Measurements from ENCODE around the gene ZIC5. TPM values are rescaled to one million over a fixed set of nuclear protein-coding genes. Genes with fewer than 3 reads are reported as not detected.

Gene ZIC5
- total RNA-seq, 4 donors from 2014 or later, result not detected

DNA sequence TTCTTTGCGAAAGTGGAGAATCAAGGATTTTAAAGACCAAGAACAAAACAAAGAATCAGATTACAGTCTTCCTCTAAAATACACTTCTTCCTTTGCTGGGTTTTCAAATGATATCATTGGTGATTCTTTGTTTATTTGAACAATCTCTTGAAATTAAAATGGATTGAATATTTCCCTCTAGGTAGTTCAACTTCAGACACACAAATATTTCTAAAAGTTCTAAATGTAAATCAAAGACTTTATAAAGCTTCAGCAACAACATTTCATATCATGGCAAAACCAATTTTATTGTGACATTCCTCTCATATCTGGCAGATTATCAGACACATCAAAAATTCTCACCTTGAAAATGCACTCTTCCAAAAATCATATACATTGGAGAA is 23.1 kb upstream of the ZIC5 start:
- no peak for TF ChIP-seq POLR2AphosphoS5 (IDR thresholded peaks at IDR 0.05)
- no peak for DNase-seq
- H3K36me3 ChIP-seq, result no peaks in the 10 kb centered on the region
- intact Hi-C loops (cut with DNase I; ENCODE audit: low total_unique reads) (no loop called here), in situ Hi-C loops (cut with MboI; ENCODE audit: low pct_ligation_motif_present in 1 of 4, low pct_unique_long_range_greater_than_20kb in 1 of 4, low sequenced_read_pairs in 3 of 4) (no loop called here)
- no peak overlapping the region for H3K4me3 ChIP-seq
- H3K27me3 ChIP-seq, result peaks cover 100% of the 10 kb centered on the region
- no peaks in the 10 kb centered on the region for H3K9me3 ChIP-seq
- peaks cover 1 to 29% (median 3%) of the 10 kb centered on the region in 4 donors for H3K4me1 ChIP-seq
- WGBS, 2 donors (ENCODE audit: low coverage in 1 of 2), result 21 to 26% methylated on average over 1 of the region's 1 CpG
- H3K27ac ChIP-seq, result no peak overlapping the region

DNA sequence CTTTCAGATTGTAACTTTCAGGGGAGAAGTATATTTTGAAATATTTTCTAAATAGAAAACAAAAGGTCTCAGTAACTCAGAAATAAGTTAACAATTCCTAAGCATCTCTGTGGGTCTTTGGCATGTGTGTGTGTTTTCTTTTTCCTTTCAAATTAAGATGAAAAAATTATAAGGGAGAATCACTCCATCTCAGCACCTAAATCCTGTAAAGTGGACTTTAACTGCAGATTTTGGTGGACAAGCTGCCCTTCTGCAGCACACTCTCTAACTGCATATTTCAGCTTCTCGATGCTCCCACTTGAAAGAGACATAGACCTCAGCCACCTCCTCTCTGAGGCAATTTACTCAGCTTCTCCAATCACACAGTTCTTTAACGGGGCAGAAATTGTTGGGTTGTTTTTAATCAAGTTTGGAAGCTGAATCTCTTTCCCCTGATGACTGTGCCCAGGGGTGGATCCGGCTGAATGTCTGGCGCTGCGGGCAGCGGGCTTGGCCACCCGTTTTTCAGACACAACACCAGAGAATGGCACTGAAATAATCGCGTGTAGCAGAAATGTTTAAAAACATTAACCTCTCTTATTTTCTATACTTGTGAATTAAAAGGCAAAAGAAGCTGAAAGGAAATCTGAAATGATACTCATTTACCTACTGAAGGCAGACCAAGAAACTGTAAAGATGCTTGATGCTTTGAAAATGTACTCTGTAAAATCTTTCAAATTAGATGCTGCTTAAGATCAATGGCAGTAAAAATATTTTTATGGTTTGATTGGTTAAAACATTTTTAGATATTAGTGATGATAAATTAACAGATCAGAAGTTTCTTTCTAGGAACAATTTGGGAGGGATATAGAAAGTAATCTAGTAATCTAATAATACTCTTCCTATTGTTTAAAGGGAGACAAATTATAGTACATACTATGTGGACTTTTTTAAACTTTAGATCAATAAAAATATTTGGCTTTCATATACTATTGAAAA is 22.4 kb upstream of the ZIC5 start:
- no peaks in the 10 kb centered on the region for H3K36me3 ChIP-seq
- intact Hi-C loops (cut with DNase I; ENCODE audit: low total_unique reads), result no loop called here
- in situ Hi-C loops (cut with MboI; ENCODE audit: low pct_ligation_motif_present in 1 of 4, low pct_unique_long_range_greater_than_20kb in 1 of 4, low sequenced_read_pairs in 3 of 4), result no loop called here
- no peak for DNase-seq
- TF ChIP-seq POLR2A (IDR thresholded peaks at IDR 0.05) (no peak), POLR2AphosphoS5 (IDR thresholded peaks at IDR 0.05) (no peak), EP300 (IDR thresholded peaks at IDR 0.05; ENCODE audit: low read depth) (no peak)
- TF ChIP-seq, protein P1, sequence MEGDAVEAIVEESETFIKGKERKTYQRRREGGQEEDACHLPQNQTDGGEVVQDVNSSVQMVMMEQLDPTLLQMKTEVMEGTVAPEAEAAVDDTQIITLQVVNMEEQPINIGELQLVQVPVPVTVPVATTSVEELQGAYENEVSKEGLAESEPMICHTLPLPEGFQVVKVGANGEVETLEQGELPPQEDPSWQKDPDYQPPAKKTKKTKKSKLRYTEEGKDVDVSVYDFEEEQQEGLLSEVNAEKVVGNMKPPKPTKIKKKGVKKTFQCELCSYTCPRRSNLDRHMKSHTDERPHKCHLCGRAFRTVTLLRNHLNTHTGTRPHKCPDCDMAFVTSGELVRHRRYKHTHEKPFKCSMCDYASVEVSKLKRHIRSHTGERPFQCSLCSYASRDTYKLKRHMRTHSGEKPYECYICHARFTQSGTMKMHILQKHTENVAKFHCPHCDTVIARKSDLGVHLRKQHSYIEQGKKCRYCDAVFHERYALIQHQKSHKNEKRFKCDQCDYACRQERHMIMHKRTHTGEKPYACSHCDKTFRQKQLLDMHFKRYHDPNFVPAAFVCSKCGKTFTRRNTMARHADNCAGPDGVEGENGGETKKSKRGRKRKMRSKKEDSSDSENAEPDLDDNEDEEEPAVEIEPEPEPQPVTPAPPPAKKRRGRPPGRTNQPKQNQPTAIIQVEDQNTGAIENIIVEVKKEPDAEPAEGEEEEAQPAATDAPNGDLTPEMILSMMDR (IDR thresholded peaks at IDR 0.05), result no peak
- H3K9me3 ChIP-seq, result no peaks in the 10 kb centered on the region
- H3K4me1 ChIP-seq, result peaks cover 3 to 36% (median 6%) of the 10 kb centered on the region in 4 donors
- WGBS, 2 donors (ENCODE audit: low coverage in 1 of 2), result 11 to 12% methylated on average over 9 of the region's 9 CpGs
- no peak overlapping the region for H3K27ac ChIP-seq
- no peak overlapping the region for H3K4me3 ChIP-seq
- H3K27me3 ChIP-seq, result peaks cover 100% of the 10 kb centered on the region

DNA sequence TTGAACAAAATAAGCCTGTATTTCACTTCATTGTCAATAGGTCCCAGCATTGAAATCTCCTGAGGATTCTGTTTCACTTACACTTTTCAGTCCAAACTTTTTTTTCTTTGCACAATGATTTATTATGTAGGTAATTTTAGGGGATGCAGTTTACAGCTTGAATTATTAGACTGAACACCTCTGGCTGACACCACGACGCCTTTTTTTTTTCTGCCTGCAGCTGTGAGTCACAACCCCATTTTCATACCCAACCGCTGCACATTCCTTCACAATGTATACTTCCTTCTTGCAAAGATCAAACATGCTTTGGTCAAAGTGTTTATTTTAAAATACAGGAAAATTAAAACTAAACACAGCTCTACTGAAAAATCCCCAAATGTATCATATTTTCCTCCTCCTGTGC is 21.4 kb upstream of the ZIC5 start:
- TF ChIP-seq POLR2AphosphoS5 (IDR thresholded peaks at IDR 0.05), result no peak
- no peak for TF ChIP-seq EP300 (IDR thresholded peaks at IDR 0.05; ENCODE audit: low read depth)
- H3K27ac ChIP-seq, result no peak overlapping the region
- no peak overlapping the region for H3K4me3 ChIP-seq
- H3K36me3 ChIP-seq, result no peaks in the 10 kb centered on the region
- intact Hi-C loops (cut with DNase I; ENCODE audit: low total_unique reads) (no loop called here), in situ Hi-C loops (cut with MboI; ENCODE audit: low pct_ligation_motif_present in 1 of 4, low pct_unique_long_range_greater_than_20kb in 1 of 4, low sequenced_read_pairs in 3 of 4) (no loop called here)
- H3K4me1 ChIP-seq, result peaks cover 3 to 41% (median 6%) of the 10 kb centered on the region in 4 donors
- DNase-seq, result no peak
- 3% methylated on average over 3 of the region's 3 CpGs for WGBS, 2 donors (ENCODE audit: low coverage in 1 of 2)
- no peaks in the 10 kb centered on the region for H3K9me3 ChIP-seq
- H3K27me3 ChIP-seq, result peaks cover 100% of the 10 kb centered on the region

DNA sequence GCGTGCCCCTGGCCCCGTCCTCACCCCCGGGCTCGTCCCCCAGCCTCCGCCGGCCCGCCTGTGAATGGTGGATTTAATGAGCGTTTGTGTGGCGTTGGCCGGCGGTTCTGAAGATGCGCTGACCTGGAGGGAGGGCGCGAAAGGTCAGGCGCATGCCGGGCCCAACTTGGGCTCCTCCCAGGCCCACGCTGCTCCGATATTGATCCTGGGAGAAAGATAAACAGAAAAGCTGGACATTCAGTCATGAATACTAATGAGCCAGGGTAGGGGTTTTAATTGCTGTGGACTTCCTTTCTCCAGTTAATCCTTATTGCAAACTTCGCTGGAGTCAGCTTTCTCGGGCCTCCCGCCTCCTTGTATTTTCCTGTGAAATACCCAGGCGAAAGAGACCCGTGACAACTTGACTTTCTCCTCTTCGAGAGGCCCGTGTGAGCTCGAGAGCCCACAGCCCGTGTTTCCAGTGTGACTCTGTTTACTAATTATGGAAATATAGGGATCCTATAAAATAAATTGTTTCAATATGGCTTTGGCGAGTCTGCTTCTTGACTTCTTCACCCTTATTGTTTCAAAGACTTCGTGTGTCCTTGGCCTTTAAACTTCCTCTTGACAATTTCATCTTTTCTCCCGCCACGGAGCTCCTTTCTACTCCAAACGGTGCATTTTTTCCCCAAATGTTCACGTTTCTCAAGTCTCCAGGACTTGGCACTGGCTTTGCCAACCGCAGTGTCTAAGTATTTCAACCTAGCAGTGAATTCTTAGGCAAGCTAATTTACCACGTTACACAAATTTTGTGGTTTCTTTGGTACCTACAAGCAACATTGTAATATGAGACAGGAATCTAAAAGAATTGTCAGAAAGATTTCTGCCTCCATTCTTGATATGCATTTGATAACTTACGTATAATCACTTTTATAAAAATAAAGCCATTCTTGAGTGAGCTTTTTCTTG is 20.5 kb upstream of the ZIC5 start:
- Histone ChIP-seq H3K9me3 (no peaks in the 10 kb centered on the region), H3K27me3 (peaks cover 100% of the 10 kb centered on the region), H3K4me1 (peaks cover 2 to 37% (median 6%) of the 10 kb centered on the region in 4 donors), H3K36me3 (no peaks in the 10 kb centered on the region), H3K4me3 (no peak overlapping the region), H3K27ac (no peak overlapping the region)
- intact Hi-C loops (cut with DNase I; ENCODE audit: low total_unique reads) (no loop called here), in situ Hi-C loops (cut with MboI; ENCODE audit: low pct_ligation_motif_present in 1 of 4, low pct_unique_long_range_greater_than_20kb in 1 of 4, low sequenced_read_pairs in 3 of 4) (no loop called here)
- no peak for DNase-seq
- no peak for TF ChIP-seq EP300 (IDR thresholded peaks at IDR 0.05; ENCODE audit: low read depth)
- TF ChIP-seq, protein P1 (IDR thresholded peaks at IDR 0.05), result no peak
- TF ChIP-seq POLR2AphosphoS5 (IDR thresholded peaks at IDR 0.05), result no peak
- no peak for TF ChIP-seq POLR2A (IDR thresholded peaks at IDR 0.05)
- 12 to 13% methylated on average over 14 to 31 of the region's 36 CpGs for WGBS, 2 donors (ENCODE audit: low coverage in 1 of 2)

Data from transverse colon (tissue), 4 donors.